IPS-18a (cell line): ENCODE data around the gene DDX10.

Experiments used
- H3K27ac ChIP-seq: one replicate; pipeline ENCODE4 v1.5.1; 2013; ENCODE audit warnings: low read length
- H3K27me3 ChIP-seq: one replicate; pipeline ENCODE4 v1.6.1; 2013; ENCODE audit warnings: mild to moderate bottlenecking, low read length; ENCODE audit not compliant: control insufficient read depth, insufficient read depth
- H3K36me3 ChIP-seq: one replicate; pipeline ENCODE4 v1.6.1; 2013; ENCODE audit warnings: low read depth, low read length; ENCODE audit not compliant: control insufficient read depth
- H3K4me1 ChIP-seq: one replicate; pipeline ENCODE4 v1.6.1; 2013; ENCODE audit warnings: low read depth, low read length; ENCODE audit not compliant: control insufficient read depth
- H3K4me3 ChIP-seq: one replicate; pipeline ENCODE4 v1.5.1; 2013; ENCODE audit warnings: low read length
- H3K9ac ChIP-seq: one replicate; pipeline ENCODE4 v1.6.1; 2013; ENCODE audit warnings: mild to moderate bottlenecking, low read length, moderate library complexity
- H3K9me3 ChIP-seq: one replicate; pipeline ENCODE4 v1.6.1; 2013; ENCODE audit warnings: low read depth, low read length; ENCODE audit not compliant: control insufficient read depth

The DDX10 gene

DNA sequence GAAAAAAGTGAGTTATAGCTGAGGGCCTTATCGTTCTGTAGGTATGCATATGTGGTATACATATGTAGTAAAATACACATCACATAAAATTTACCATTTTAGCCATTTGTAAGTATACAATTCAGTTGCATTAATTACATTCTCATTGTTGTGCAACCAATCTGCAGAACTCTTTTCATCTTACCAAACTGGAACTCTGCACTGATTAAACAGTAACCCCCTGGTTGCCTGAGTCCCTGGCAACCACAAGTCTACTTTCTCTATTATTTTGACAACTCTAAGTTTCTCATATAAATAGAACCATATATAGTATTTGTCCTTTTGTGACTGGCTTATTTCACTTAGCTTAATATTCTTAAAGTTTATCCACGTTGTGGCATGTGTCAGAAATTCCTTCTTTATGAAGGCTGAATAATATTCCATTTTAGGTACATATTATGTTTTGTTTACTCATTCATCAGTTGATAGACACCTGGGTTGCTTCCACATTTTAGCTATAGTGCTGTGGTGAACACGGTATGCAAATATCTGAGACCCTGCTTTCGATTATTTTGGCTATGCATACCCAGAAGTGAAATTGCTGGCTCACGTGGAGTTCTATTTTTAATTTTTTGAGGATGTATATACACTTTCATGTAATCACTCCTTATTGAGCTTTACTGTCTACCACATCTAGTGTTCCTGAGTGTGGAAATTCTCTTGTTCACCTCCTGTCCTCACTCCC is 1.6 kb upstream of the DDX10 start:
- Histone ChIP-seq H3K4me3 (no peak overlapping the region), H3K9ac (no peak overlapping the region), H3K36me3 (no peaks in the 10 kb centered on the region), H3K27me3 (no peaks in the 10 kb centered on the region), H3K9me3 (no peaks in the 10 kb centered on the region), H3K27ac (no peak overlapping the region), H3K4me1 (peaks cover 3% of the 10 kb centered on the region)

DNA sequence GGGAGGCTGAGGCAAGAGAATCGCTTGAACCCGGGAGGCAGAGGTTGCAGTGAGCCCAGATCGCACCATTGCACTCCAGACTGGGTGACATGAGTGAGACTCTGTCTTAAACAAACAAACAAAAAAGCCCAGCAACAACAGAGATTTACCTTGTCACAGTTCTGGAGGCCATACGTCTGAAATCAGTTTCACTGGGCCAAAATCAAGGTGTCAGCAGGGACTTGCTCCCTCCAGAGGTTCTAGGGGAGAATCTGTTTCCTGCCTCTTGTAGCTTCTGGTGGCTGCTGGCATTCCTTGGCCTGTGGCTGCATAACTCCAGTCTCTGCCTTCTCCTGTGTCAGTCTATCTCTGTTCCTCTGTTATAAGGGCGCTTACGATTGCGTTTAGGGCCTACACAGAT is 1.5 kb downstream of the DDX10 start:
- H3K36me3 ChIP-seq: no peaks in the 10 kb centered on the region
- H3K9ac ChIP-seq: no peak overlapping the region
- H3K4me1 ChIP-seq: peaks cover 3% of the 10 kb centered on the region
- H3K9me3 ChIP-seq: no peaks in the 10 kb centered on the region
- no peak overlapping the region for H3K4me3 ChIP-seq
- no peaks in the 10 kb centered on the region for H3K27me3 ChIP-seq
- no peak overlapping the region for H3K27ac ChIP-seq

DNA sequence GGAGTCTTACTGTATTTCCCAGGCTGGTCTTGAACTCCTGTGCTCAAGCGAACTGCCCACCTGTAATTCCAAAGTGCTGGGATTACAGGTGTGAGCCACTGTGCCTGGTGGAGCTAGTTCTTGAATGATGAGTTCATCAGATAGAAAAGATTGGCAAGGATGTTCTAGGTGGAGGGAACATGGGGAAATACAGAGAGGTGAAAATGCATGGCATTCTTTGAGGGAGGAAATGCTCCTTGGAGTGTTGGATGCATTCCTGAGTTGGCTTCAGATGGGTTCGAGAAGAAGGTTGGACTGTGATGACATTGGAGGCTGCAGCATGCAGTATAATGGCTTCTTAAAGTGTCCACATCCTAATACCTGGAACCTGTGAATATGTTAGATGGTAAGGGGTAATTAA is 4.4 kb downstream of the DDX10 start:
- H3K36me3 ChIP-seq: no peaks in the 10 kb centered on the region
- H3K9me3 ChIP-seq: no peaks in the 10 kb centered on the region
- H3K4me1 ChIP-seq: peaks cover 3% of the 10 kb centered on the region
- H3K27me3 ChIP-seq: no peaks in the 10 kb centered on the region
- no peak overlapping the region for H3K27ac ChIP-seq
- H3K4me3 ChIP-seq: no peak overlapping the region
- H3K9ac ChIP-seq: no peak overlapping the region

DNA sequence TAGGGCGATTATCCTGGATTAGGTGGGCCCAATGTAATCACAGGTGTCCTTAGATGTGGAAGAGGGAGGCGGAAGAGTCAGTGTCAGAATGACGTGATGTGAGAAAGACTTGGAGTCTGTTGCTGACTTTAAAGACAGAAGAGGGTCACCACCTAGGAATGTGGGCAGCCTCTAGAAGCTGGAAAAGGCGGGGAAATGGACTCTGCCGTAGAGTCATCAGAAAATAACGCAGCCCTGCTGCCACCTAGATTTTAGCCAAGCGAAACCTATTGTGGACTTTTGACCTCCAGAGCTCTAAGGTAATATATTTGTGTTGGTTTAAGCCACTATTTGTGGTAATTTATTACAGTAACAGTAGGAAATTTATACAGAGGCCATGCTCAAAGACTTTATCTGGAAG is 4.8 kb downstream of the DDX10 start:
- Histone ChIP-seq H3K36me3 (no peaks in the 10 kb centered on the region), H3K27ac (no peak overlapping the region), H3K9ac (no peak overlapping the region), H3K4me3 (no peak overlapping the region), H3K4me1 (no peaks in the 10 kb centered on the region), H3K27me3 (no peaks in the 10 kb centered on the region), H3K9me3 (no peaks in the 10 kb centered on the region)

DNA sequence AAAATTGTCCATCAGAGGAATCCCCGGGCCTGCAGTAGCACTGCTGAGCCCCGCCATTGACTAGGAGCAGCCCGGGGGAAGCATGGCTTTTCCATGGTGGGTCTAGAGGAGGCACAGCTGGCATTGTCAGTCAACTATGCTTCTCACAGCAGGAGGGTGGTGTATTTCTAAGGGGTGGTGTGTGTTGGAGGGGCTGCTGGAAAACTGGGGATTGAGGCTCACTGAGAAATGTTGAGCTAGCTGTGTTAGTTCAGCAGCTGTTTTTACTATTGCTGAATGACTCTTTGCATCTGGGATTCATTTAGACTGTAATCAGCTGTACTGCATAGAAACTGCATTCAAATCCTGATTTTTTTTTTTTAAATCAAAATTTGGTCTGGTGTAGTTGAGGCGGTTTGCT is 5.6 kb downstream of the DDX10 start:
- Histone ChIP-seq H3K4me1 (no peaks in the 10 kb centered on the region), H3K27ac (no peak overlapping the region), H3K9me3 (no peaks in the 10 kb centered on the region), H3K27me3 (no peaks in the 10 kb centered on the region), H3K9ac (no peak overlapping the region), H3K36me3 (peaks cover 4% of the 10 kb centered on the region), H3K4me3 (no peak overlapping the region)

DNA sequence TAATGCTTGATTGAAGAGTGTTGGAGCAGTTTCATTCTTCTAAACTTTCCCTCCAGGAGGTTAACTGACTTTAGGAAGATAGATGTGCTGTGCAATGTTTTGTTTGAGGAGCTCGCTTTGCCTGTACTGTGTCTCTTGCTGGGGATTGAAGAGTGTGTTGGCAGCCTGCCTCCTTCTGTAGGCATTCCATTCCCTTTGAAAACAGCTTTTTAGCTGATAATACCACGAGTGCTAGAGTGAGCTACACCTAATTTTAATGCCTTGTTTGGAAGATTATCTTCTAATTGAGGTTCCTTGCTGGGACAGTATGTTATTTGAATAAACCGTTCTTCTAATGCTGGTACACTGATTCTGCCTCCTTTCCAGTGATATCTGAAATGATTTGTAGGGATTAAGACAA is 7.2 kb downstream of the DDX10 start:
- no peak overlapping the region for H3K9ac ChIP-seq
- H3K27ac ChIP-seq: no peak overlapping the region
- peaks cover 15% of the 10 kb centered on the region for H3K36me3 ChIP-seq
- no peak overlapping the region for H3K4me3 ChIP-seq
- H3K4me1 ChIP-seq: no peaks in the 10 kb centered on the region
- H3K27me3 ChIP-seq: no peaks in the 10 kb centered on the region
- no peaks in the 10 kb centered on the region for H3K9me3 ChIP-seq

DNA sequence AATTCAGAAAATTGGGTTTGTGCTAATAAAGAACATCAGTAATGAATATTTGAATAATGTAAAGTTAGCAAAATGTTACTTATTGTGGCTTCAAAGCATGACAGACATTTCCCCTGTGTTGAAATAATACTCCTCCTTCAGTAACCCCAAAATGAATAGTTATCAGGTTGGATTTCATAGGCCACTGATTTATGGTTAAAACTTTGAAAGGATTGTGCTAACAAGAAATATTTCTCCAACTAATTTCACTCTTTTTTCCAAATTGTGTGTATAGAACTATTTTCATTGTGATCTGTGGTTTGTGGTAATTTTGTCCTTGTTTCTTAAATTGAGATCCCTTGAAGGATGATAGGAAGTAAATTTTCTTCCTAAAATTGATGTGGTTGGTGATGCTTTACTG is 7.9 kb downstream of the DDX10 start:
- H3K27ac ChIP-seq: no peak overlapping the region

DNA sequence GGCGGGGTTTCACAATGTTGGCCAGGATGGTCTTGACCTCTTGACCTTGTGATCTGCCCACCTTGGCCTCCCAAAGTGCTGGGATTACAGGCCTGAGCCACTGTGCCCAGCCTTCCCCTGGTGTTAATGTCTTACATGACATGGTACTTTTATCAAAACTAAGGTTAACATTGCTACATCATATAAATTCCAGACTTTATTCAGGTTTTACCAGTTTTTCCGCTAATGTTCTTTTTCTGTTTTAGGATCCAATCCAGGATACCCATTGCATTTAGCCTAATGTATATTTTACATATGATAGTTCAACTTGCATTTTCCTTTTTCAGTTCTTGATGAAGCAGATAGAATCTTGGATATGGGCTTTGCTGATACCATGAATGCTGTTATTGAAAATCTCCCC is 14.2 kb downstream of the DDX10 start:
- no peak overlapping the region for H3K4me3 ChIP-seq
- H3K9ac ChIP-seq: no peak overlapping the region
- no peaks in the 10 kb centered on the region for H3K4me1 ChIP-seq
- H3K36me3 ChIP-seq: peaks cover 47% of the 10 kb centered on the region
- no peaks in the 10 kb centered on the region for H3K27me3 ChIP-seq
- no peaks in the 10 kb centered on the region for H3K9me3 ChIP-seq
- H3K27ac ChIP-seq: no peak overlapping the region

More for the DNA sequence above, 7.9 kb downstream of the DDX10 start:
- no peak overlapping the region for H3K4me3 ChIP-seq
- no peaks in the 10 kb centered on the region for H3K27me3 ChIP-seq
- no peaks in the 10 kb centered on the region for H3K9me3 ChIP-seq
- no peaks in the 10 kb centered on the region for H3K4me1 ChIP-seq
- H3K36me3 ChIP-seq: peaks cover 22% of the 10 kb centered on the region
- H3K9ac ChIP-seq: no peak overlapping the region

DNA sequence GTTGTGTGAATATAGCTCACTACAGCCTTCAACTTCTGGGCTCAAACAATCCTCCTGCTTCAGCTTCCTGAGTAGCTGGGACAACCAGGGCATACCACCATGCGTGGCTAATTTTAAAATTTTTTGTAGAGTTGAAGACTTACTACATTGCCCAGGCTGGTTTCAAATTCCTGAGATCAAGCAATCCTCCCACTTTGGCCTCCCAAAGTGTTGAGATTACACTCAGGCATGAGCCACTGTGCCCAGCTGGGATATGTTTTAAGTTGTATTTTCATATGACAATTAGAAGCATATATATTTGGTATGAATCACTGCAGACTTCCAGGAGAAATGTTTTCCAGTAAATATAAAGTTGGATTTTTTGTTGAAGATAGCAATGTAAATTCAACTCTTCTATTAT is 15.4 kb downstream of the DDX10 start:
- no peaks in the 10 kb centered on the region for H3K4me1 ChIP-seq
- no peak overlapping the region for H3K9ac ChIP-seq
- peaks cover 45% of the 10 kb centered on the region for H3K36me3 ChIP-seq
- no peak overlapping the region for H3K4me3 ChIP-seq
- no peaks in the 10 kb centered on the region for H3K9me3 ChIP-seq
- no peaks in the 10 kb centered on the region for H3K27me3 ChIP-seq
- no peak overlapping the region for H3K27ac ChIP-seq

DNA sequence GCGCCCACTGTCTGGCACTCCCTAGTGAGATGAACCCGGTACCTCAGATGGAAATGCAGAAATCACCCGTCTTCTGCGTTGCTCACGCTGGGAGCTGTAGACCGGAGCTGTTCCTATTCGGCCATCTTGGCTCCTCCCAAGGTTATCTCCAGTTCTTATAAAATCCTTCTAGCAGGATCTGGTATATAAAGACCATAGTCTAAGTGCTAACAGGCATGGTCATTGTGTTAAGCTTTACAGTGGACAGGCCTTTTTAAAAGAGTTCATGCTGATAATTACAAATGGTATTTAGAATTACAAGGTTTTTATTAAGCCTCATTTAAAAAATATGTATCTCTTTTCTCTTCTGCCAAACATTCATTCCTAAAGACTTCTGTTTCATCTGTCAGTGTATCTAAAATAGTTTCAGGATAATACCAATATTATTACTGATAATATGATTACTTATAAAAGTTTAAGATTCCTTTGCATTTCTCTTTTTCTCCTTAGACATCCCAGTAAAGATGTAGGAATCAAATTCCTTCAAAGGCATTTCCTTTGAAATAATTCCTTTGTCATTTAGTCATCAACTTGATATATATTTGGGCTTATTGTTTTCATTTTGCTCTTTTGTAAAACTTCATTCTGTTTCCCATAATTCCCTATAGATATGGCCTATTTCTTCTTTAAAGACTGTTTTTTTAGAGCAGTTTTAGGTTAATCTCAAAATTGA is 20.7 kb downstream of the DDX10 start:
- no peak overlapping the region for H3K9ac ChIP-seq
- H3K27me3 ChIP-seq: no peaks in the 10 kb centered on the region
- H3K36me3 ChIP-seq: peaks cover 31% of the 10 kb centered on the region
- no peaks in the 10 kb centered on the region for H3K4me1 ChIP-seq
- no peaks in the 10 kb centered on the region for H3K9me3 ChIP-seq
- H3K27ac ChIP-seq: no peak overlapping the region
- no peak overlapping the region for H3K4me3 ChIP-seq

DNA sequence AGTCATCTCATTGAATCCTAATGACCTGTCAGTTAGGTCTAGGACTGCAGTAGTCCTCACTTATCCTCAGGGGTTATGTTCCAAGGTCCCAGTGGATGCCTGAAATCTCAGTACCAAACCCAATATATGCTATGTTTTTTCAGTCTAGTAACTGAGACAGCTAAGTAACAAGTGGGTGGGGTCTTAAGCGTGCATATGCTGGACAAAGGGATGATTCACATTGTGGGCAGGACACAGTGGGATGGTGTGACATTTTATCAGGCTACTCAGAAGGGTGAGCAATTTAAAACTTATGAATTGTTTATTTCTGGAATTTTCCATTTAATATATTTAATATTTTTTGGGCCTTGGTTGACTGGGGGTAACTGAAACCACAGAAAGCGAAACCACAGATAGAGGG is 29.0 kb downstream of the DDX10 start:
- peaks cover 49% of the 10 kb centered on the region for H3K36me3 ChIP-seq

DNA sequence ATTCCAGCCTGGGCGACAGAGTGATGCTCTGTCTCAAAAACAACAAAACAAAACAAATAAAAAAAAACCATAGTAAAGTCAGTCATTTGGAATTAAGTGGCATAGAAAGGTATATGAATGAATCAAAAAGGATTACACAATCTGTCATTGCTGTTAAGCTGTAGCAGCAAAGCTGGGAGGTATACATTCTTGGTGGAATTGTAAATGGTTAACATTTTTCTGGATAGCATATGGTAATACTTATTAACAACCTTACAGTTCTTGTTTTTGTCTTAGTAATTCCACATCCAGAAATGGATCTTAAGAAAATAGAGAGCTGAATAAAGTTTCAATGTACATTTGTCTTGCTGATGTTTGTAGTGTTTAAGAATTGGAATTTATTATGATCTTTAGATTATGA is 30.0 kb downstream of the DDX10 start:
- Histone ChIP-seq H3K4me3 (no peak overlapping the region), H3K27ac (no peak overlapping the region), H3K4me1 (no peaks in the 10 kb centered on the region), H3K36me3 (peaks cover 46% of the 10 kb centered on the region), H3K27me3 (no peaks in the 10 kb centered on the region), H3K9me3 (no peaks in the 10 kb centered on the region), H3K9ac (no peak overlapping the region)

More for the DNA sequence above, 29.0 kb downstream of the DDX10 start:
- Histone ChIP-seq H3K27me3 (no peaks in the 10 kb centered on the region), H3K4me1 (no peaks in the 10 kb centered on the region), H3K27ac (no peak overlapping the region), H3K9me3 (no peaks in the 10 kb centered on the region), H3K9ac (no peak overlapping the region), H3K4me3 (no peak overlapping the region)
